Left ventricle myocardium inferior (tissue), 1 donor: ENCODE data around the gene MYO18A. TPM values are rescaled to one million over a fixed set of nuclear protein-coding genes. Genes with fewer than 3 reads are reported as not detected.

Source experiments
- DNase-seq: peaks from one replicate; pipeline ENCODE4 v3.0.0-alpha.2; 2020
- H3K27ac ChIP-seq: fragments of 200-600 bp; replicated peaks from 2 replicates; pipeline ENCODE4 v1.8.0; 2021
- H3K27me3 ChIP-seq: fragments of 200-600 bp; 2 replicates; pipeline ENCODE4 v1.8.0; 2021; ENCODE audit warnings: low read depth
- H3K36me3 ChIP-seq: fragments of 200-600 bp; 2 replicates; pipeline ENCODE4 v1.8.0; 2021
- H3K4me1 ChIP-seq: fragments of 200-600 bp; 2 replicates; pipeline ENCODE4 v1.8.0; 2021
- H3K4me3 ChIP-seq: fragments of 200-600 bp; 2 replicates; pipeline ENCODE4 v1.8.0; 2021; ENCODE audit warnings: mild to moderate bottlenecking, moderate library complexity
- H3K9me3 ChIP-seq: fragments of 200-600 bp; replicated peaks from 2 replicates; pipeline ENCODE4 v1.8.0; 2021
- CTCF ChIP-seq: fragments of 200-600 bp; IDR thresholded peaks from 2 replicates; pipeline ENCODE4 v1.8.0; 2021; ENCODE audit warnings: antibody characterized with exemption, mild to moderate bottlenecking, borderline replicate concordance
- intact Hi-C: fragments of 100-400 bp; cut with micrococcal nuclease; formaldehyde crosslinking; loops from one replicate; pipeline ENCODE4 v1.11.0; 2022
- total RNA-seq: library from RNA; stranded (reverse); fragmentation: NEBNext Ultra II Directional; extraction: Animal tissue kit (Norgen Biotek cat#: 25700); gene quantifications from one replicate; pipeline ENCODE4 v1.2.1, GENCODE V29; 2021
- donor health status: DM: no; HTN: yes; CAD: no; lungs with severe emphysema.

MYO18A gene
- total RNA-seq, 1 donor from 2014 or later, result 397 TPM

GRCh38 chr17:29138971-29139691 lies 41.1 kb downstream of the MYO18A start:
- Histone ChIP-seq H3K9me3 (no peaks in the 10 kb centered on the region), H3K36me3 (no peaks in the 10 kb centered on the region), H3K27me3 (no peaks in the 10 kb centered on the region), H3K4me3 (peak overlapping the region; percentile 72), H3K4me1 (peaks cover 84% of the 10 kb centered on the region), H3K27ac (peak overlapping the region; percentile 93)
- no peak for TF ChIP-seq CTCF
- DNase-seq, result peak; percentile 75
- intact Hi-C loops, result no loop called here

- Histone ChIP-seq H3K36me3 (no peaks in the 10 kb centered on the region), H3K27me3 (no peaks in the 10 kb centered on the region), H3K4me1 (peaks cover 84% of the 10 kb centered on the region), H3K27ac (peak overlapping the region; percentile 93), H3K4me3 (peak overlapping the region; percentile 72), H3K9me3 (no peaks in the 10 kb centered on the region)
- intact Hi-C loops, result no loop called here
- no peak for TF ChIP-seq CTCF
- no peak for DNase-seq
Observed at GRCh38 chr17:29138184-29138955, 41.8 kb downstream of the MYO18A start.

- Histone ChIP-seq H3K27me3 (no peaks in the 10 kb centered on the region), H3K36me3 (no peaks in the 10 kb centered on the region), H3K4me3 (peak overlapping the region; percentile 72), H3K9me3 (no peaks in the 10 kb centered on the region), H3K4me1 (peaks cover 89% of the 10 kb centered on the region), H3K27ac (peak overlapping the region; percentile 93)
- DNase-seq, result no peak
- intact Hi-C loops, result no loop called here
- TF ChIP-seq CTCF, result no peak
Observed at GRCh38 chr17:29136998-29137730, 43.0 kb downstream of the MYO18A start.

GRCh38 chr17:29135464-29135863 lies 44.7 kb downstream of the MYO18A start:
- Histone ChIP-seq H3K27me3 (no peaks in the 10 kb centered on the region), H3K4me3 (no peak overlapping the region), H3K36me3 (no peaks in the 10 kb centered on the region), H3K4me1 (peaks cover 89% of the 10 kb centered on the region), H3K9me3 (no peaks in the 10 kb centered on the region), H3K27ac (no peak overlapping the region)
- intact Hi-C loops, result no loop called here
- no peak for DNase-seq
- no peak for TF ChIP-seq CTCF

- peak overlapping the region; percentile 84 for H3K27ac ChIP-seq
- peaks cover 88% of the 10 kb centered on the region for H3K4me1 ChIP-seq
- H3K4me3 ChIP-seq, result peak overlapping the region; percentile 41
- peak; percentile 48 for DNase-seq
- no peaks in the 10 kb centered on the region for H3K27me3 ChIP-seq
- no peak for TF ChIP-seq CTCF
- intact Hi-C loops, result no loop called here
- peaks cover 7% of the 10 kb centered on the region for H3K36me3 ChIP-seq
- no peaks in the 10 kb centered on the region for H3K9me3 ChIP-seq
Observed at GRCh38 chr17:29133121-29133713, 47.0 kb downstream of the MYO18A start.
